Measurements from ENCODE around the gene LRRC61. TPM values are rescaled to one million over a fixed set of nuclear protein-coding genes. Genes with fewer than 3 reads are reported as not detected.
"Not testable (repeated sequence)": the region's sequence is repeated elsewhere in the genome, so short reads cannot be mapped to it uniquely, and the experiment has no call there.

LRRC61 gene
- total RNA-seq, 1 donor from 2014 or later, result 13.0 TPM

GRCh38 chr7:150313870-150314269 is 9.3 kb upstream of the LRRC61 start:
- H3K27ac Mint-ChIP-seq, result no peak overlapping the region

DNA sequence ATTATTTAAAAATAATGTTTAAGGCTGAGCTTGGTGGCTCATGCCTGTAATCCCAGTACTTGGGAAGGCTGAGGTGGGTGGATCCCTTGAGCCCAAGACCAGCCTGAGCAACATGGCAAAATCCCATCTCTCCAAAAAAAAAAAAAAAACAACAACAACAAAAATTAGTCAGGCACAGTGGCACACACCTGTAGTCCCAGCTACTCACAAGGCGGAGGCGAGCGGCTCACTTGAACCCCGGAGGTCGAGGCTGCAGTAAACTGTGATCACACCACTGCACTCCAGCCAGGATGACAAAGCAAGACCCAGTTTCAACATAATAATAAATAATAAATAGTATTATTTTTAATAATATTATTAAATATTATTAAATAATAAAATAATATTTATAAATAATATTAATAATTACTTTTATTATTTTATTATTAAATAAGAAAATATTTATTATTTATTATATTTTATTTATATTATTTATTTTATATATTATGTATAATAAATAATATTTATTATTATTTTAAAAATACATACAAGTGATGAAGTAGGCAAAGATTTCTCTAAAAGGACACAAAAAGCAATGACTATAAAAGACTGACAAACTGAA is 8.4 kb upstream of the LRRC61 start:
- no peak overlapping the region for H3K4me3 Mint-ChIP-seq
- H3K27ac Mint-ChIP-seq, result no peak overlapping the region
- no peaks in the 10 kb centered on the region for H3K9me3 Mint-ChIP-seq
- no peak for DNase-seq (ENCODE audit: extremely low spot score, unreplicated experiment)
- no peaks in the 10 kb centered on the region for H3K36me3 Mint-ChIP-seq
- H3K4me1 Mint-ChIP-seq (ENCODE audit: unreplicated experiment), result peaks cover 10% of the 10 kb centered on the region
- TF ChIP-seq CTCF (conservative IDR thresholded peaks at IDR 0.05), result no peak
- no peaks in the 10 kb centered on the region for H3K27me3 Mint-ChIP-seq

More at GRCh38 chr7:150313870-150314269, 9.3 kb upstream of the LRRC61 start:
- Mint-ChIP-seq H3K9me3 (no peaks in the 10 kb centered on the region), H3K36me3 (no peaks in the 10 kb centered on the region), H3K27me3 (no peaks in the 10 kb centered on the region), H3K4me1 (ENCODE audit: unreplicated experiment) (peaks cover 10% of the 10 kb centered on the region), H3K4me3 (no peak overlapping the region)
- TF ChIP-seq CTCF (conservative IDR thresholded peaks at IDR 0.05), result no peak
- no peak for DNase-seq (ENCODE audit: extremely low spot score, unreplicated experiment)

GRCh38 chr7:150316987-150317386 is 6.2 kb upstream of the LRRC61 start:
- H3K36me3 Mint-ChIP-seq, H3K9me3 Mint-ChIP-seq: not testable (repeated sequence)
- H3K4me1 Mint-ChIP-seq (ENCODE audit: unreplicated experiment), result peaks cover 15% of the 10 kb centered on the region

DNA sequence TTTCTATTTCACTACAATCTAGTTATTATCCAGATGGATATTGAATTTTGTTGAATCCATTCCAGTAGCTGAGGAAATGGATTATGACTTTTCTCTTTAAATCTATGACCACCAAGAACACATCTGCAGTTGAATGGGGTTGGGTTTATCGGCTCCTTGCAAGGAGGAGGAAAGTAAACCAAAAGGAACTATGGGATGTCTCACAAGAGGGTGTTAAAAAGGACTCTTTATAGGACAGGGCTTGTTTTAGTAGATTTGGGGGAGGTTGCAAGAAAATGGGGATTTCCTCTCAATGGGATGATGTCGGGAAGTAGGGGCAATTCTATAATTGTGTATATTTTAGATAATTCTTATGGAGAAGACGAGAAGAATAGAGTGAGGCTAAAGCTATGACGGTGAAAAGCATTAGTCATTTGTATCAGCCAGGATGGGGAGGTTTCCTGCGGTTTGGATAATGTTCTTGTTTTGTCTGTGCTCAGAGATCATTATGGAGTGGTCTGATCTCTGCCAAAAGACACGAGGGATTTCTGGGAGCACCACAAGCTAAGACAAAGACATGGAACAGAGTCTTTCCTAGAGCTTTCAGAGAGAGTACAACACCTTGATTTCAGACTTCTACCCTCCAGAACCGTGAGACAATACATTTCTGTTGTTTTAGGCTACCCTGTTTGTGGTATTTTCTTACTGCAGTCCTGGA is 5.3 kb upstream of the LRRC61 start:
- no peak overlapping the region for H3K27ac Mint-ChIP-seq
- H3K9me3 Mint-ChIP-seq, result no peaks in the 10 kb centered on the region
- H3K36me3 Mint-ChIP-seq, result peaks cover 4% of the 10 kb centered on the region
- no peak for DNase-seq (ENCODE audit: extremely low spot score, unreplicated experiment)
- TF ChIP-seq CTCF (conservative IDR thresholded peaks at IDR 0.05), result no peak
- no peak overlapping the region for H3K4me3 Mint-ChIP-seq
- H3K4me1 Mint-ChIP-seq (ENCODE audit: unreplicated experiment), result peaks cover 17% of the 10 kb centered on the region
- H3K27me3 Mint-ChIP-seq, result no peaks in the 10 kb centered on the region

More at GRCh38 chr7:150316987-150317386, 6.2 kb upstream of the LRRC61 start:
- not testable (repeated sequence) for DNase-seq (ENCODE audit: extremely low spot score, unreplicated experiment); H3K27me3 Mint-ChIP-seq; H3K27ac Mint-ChIP-seq; H3K4me3 Mint-ChIP-seq

GRCh38 chr7:150321788-150322113 is 1.4 kb upstream of the LRRC61 start:
- Mint-ChIP-seq H3K36me3 (peaks cover 8% of the 10 kb centered on the region), H3K9me3 (no peaks in the 10 kb centered on the region), H3K27me3 (no peaks in the 10 kb centered on the region), H3K4me3 (peak overlapping the region; percentile 89), H3K27ac (peak overlapping the region; percentile 91), H3K4me1 (ENCODE audit: unreplicated experiment) (peaks cover 25% of the 10 kb centered on the region)
- TF ChIP-seq CTCF (conservative IDR thresholded peaks at IDR 0.05), result no peak
- DNase-seq (ENCODE audit: extremely low spot score, unreplicated experiment), result no peak

GRCh38 chr7:150322114-150322832 is 882 bp upstream of the LRRC61 start:
- Mint-ChIP-seq H3K27me3 (no peaks in the 10 kb centered on the region), H3K9me3 (no peaks in the 10 kb centered on the region), H3K36me3 (peaks cover 12% of the 10 kb centered on the region), H3K4me1 (ENCODE audit: unreplicated experiment) (peaks cover 25% of the 10 kb centered on the region), H3K27ac (peak overlapping the region; percentile 91), H3K4me3 (peak overlapping the region; percentile 89)
- DNase-seq (ENCODE audit: extremely low spot score, unreplicated experiment), result no peak
- TF ChIP-seq CTCF (conservative IDR thresholded peaks at IDR 0.05), result no peak
